BLaER1 treated with 17β-estradiol and CSF1 and Interleukin-3, amounts not matched to agents 10 nM and 100 nM (cell line): ENCODE data around the gene RAB4B.

Source experiments
- H3K27ac ChIP-seq, 11 experiments: shearing (Covaris generic); formaldehyde crosslinking; 2 replicates each; pipeline ENCODE4 v1.8.1; 2022
- H3K27me3 ChIP-seq, 11 experiments: shearing (Covaris generic); formaldehyde crosslinking; 2 replicates each; pipeline ENCODE4 v1.8.1; 2022
- H3K36me3 ChIP-seq, 11 experiments: shearing (Covaris generic); formaldehyde crosslinking; 2 replicates each; pipeline ENCODE4 v1.8.1; 2022
- H3K4me1 ChIP-seq, 10 experiments: shearing (Covaris generic); formaldehyde crosslinking; 2 replicates each; pipeline ENCODE4 v1.8.1; 2022
- H3K4me2 ChIP-seq, 11 experiments: shearing (Covaris generic); formaldehyde crosslinking; 2 replicates each; pipeline ENCODE4 v1.8.1; 2022
- H3K4me3 ChIP-seq, 10 experiments: shearing (Covaris generic); formaldehyde crosslinking; 2 replicates each; pipeline ENCODE4 v1.8.1; 2022
- H3K9ac ChIP-seq, 11 experiments: shearing (Covaris generic); formaldehyde crosslinking; 2 replicates each; pipeline ENCODE4 v1.8.1; 2022
- H3K9me3 ChIP-seq, 11 experiments: shearing (Covaris generic); formaldehyde crosslinking; replicated peaks in 1 of 11; 2 replicates each; pipeline ENCODE4 v1.8.1; 2022
- H4K20me1 ChIP-seq, 11 experiments: shearing (Covaris generic); formaldehyde crosslinking; 2 replicates each; pipeline ENCODE4 v1.8.1; 2022
- Cebpa-rat ChIP-seq, 11 experiments: shearing (Covaris generic); IDR thresholded peaks; 2 replicates each; pipeline ENCODE4 v1.8.1; 2022

RAB4B gene

GRCh38 chr19:40803170-40803856 lies 25.3 kb downstream of the RAB4B start:
- no peak for TF ChIP-seq Cebpa-rat (IDR thresholded peaks at IDR 0.05)
- Histone ChIP-seq H3K9ac (peak overlapping the region; percentile 94 to 99 (median 97)), H3K27me3 (no peaks in the 10 kb centered on the region), H3K4me2 (peak overlapping the region; percentile 93 to 100 (median 99)), H3K4me1 (peaks cover 77 to 84% (median 78%) of the 10 kb centered on the region in 10 experiments), H4K20me1 (peaks cover 85 to 90% (median 87%) of the 10 kb centered on the region in 11 experiments), H3K36me3 (peaks cover 57 to 80% (median 70%) of the 10 kb centered on the region in 11 experiments), H3K9me3 (no peaks in the 10 kb centered on the region), H3K27ac (peak overlapping the region; percentile 8 to 93 (median 61); a peak in 19 of 22 replicates), H3K4me3 (peak overlapping the region; percentile 54 to 100 (median 94))

- TF ChIP-seq Cebpa-rat (IDR thresholded peaks at IDR 0.05) = no peak
- H3K9ac ChIP-seq = peak overlapping the region; percentile 94 to 99 (median 97)
Measured at GRCh38 chr19:40803857-40804782, 26.1 kb downstream of the RAB4B start.

GRCh38 chr19:40804783-40805242 lies 26.8 kb downstream of the RAB4B start:
- peaks cover 99 to 100% (median 100%) of the 10 kb centered on the region in 11 experiments for H4K20me1 ChIP-seq
- peak overlapping the region; percentile 93 to 100 (median 99) for H3K4me2 ChIP-seq
- H3K9me3 ChIP-seq = no peaks in the 10 kb centered on the region
- peaks cover 76 to 97% (median 82%) of the 10 kb centered on the region in 10 experiments for H3K4me1 ChIP-seq
- TF ChIP-seq Cebpa-rat (IDR thresholded peaks at IDR 0.05) = no peak
- no peak overlapping the region for H3K4me3 ChIP-seq
- H3K36me3 ChIP-seq = peaks cover 72 to 95% (median 85%) of the 10 kb centered on the region in 11 experiments
- peak overlapping the region in 6 of 11 experiments; percentile 11 to 98 (median 96); a peak in 3 of 22 replicates for H3K9ac ChIP-seq
- H3K27me3 ChIP-seq = no peaks in the 10 kb centered on the region
- H3K27ac ChIP-seq = peak overlapping the region in 4 of 11 experiments; percentile 4 to 90 (median 70); a peak in 3 of 22 replicates

More at GRCh38 chr19:40803857-40804782, 26.1 kb downstream of the RAB4B start:
- H3K4me3 ChIP-seq = peak overlapping the region in 9 of 10 experiments; percentile 5 to 100 (median 95); a peak in 13 of 20 replicates
- no peaks in the 10 kb centered on the region for H3K27me3 ChIP-seq
- H3K36me3 ChIP-seq = peaks cover 65 to 88% (median 78%) of the 10 kb centered on the region in 11 experiments
- H3K4me1 ChIP-seq = peaks cover 76 to 90% (median 78%) of the 10 kb centered on the region in 10 experiments
- peak overlapping the region; percentile 8 to 93 (median 61); a peak in 17 of 22 replicates for H3K27ac ChIP-seq
- peak overlapping the region; percentile 93 to 100 (median 99) for H3K4me2 ChIP-seq
- no peaks in the 10 kb centered on the region for H3K9me3 ChIP-seq
- H4K20me1 ChIP-seq = peaks cover 93 to 98% (median 95%) of the 10 kb centered on the region in 11 experiments

- Histone ChIP-seq H3K4me2 (peak overlapping the region; percentile 93 to 100 (median 99); a peak in 21 of 22 replicates), H4K20me1 (peaks cover 94 to 100% (median 100%) of the 10 kb centered on the region in 11 experiments), H3K36me3 (peaks cover 72 to 94% (median 87%) of the 10 kb centered on the region in 11 experiments), H3K9me3 (no peaks in the 10 kb centered on the region), H3K4me3 (no peak overlapping the region; a peak in 1 of 20 replicates), H3K9ac (peak overlapping the region in 7 of 11 experiments; percentile 18 to 98 (median 95); a peak in 4 of 22 replicates), H3K27me3 (no peaks in the 10 kb centered on the region), H3K27ac (peak overlapping the region in 2 of 11 experiments; percentile 52 to 90; a peak in 3 of 22 replicates), H3K4me1 (peaks cover 76 to 100% (median 82%) of the 10 kb centered on the region in 10 experiments)
- no peak for TF ChIP-seq Cebpa-rat (IDR thresholded peaks at IDR 0.05)
Measured at GRCh38 chr19:40805258-40805868, 27.3 kb downstream of the RAB4B start.

GRCh38 chr19:40806423-40807146 lies 28.5 kb downstream of the RAB4B start:
- no peaks in the 10 kb centered on the region for H3K9me3 ChIP-seq
- H4K20me1 ChIP-seq = peaks cover 81 to 98% (median 91%) of the 10 kb centered on the region in 11 experiments
- H3K4me2 ChIP-seq = peak overlapping the region; percentile 58 to 100 (median 99)
- peaks cover 61 to 82% (median 75%) of the 10 kb centered on the region in 11 experiments for H3K36me3 ChIP-seq
- no peak for TF ChIP-seq Cebpa-rat (IDR thresholded peaks at IDR 0.05)
- H3K4me3 ChIP-seq = peak overlapping the region in 2 of 10 experiments; percentile 26 to 41; a peak in 5 of 20 replicates
- H3K9ac ChIP-seq = peak overlapping the region in 8 of 11 experiments; percentile 13 to 97 (median 28); a peak in 6 of 22 replicates
- peaks cover 0 to 11% (median 6%) of the 10 kb centered on the region in 11 experiments; a peak in 19 of 22 replicates for H3K27me3 ChIP-seq
- peak overlapping the region in 3 of 11 experiments; percentile 14 to 52 (median 19); a peak in 4 of 22 replicates for H3K27ac ChIP-seq
- peaks cover 74 to 97% (median 81%) of the 10 kb centered on the region in 10 experiments for H3K4me1 ChIP-seq

GRCh38 chr19:40807147-40808020 lies 29.3 kb downstream of the RAB4B start:
- Histone ChIP-seq H3K27me3 (peaks cover 0 to 19% (median 14%) of the 10 kb centered on the region in 11 experiments; a peak in 19 of 22 replicates), H3K9ac (peak overlapping the region in 5 of 11 experiments; percentile 0 to 48 (median 25); a peak in 5 of 22 replicates), H4K20me1 (peaks cover 77 to 98% (median 91%) of the 10 kb centered on the region in 11 experiments), H3K4me2 (peak overlapping the region; percentile 58 to 100 (median 99)), H3K9me3 (no peaks in the 10 kb centered on the region), H3K4me3 (no peak overlapping the region; a peak in 1 of 20 replicates), H3K27ac (peak overlapping the region in 1 of 11 experiments; percentile 52; a peak in 3 of 22 replicates), H3K36me3 (peaks cover 60 to 74% (median 68%) of the 10 kb centered on the region in 11 experiments), H3K4me1 (peaks cover 72 to 97% (median 81%) of the 10 kb centered on the region in 10 experiments)
- TF ChIP-seq Cebpa-rat (IDR thresholded peaks at IDR 0.05) = no peak

- H3K27me3 ChIP-seq = peaks cover 0 to 25% (median 20%) of the 10 kb centered on the region in 11 experiments; a peak in 19 of 22 replicates
- no peak overlapping the region for H3K4me3 ChIP-seq
- H3K9me3 ChIP-seq = no peaks in the 10 kb centered on the region
- H3K4me2 ChIP-seq = no peak overlapping the region
- no peak overlapping the region for H3K27ac ChIP-seq
- peak overlapping the region in 2 of 11 experiments; percentile 25 to 27; a peak in 1 of 22 replicates for H3K9ac ChIP-seq
- H4K20me1 ChIP-seq = peaks cover 71 to 98% (median 88%) of the 10 kb centered on the region in 11 experiments
- H3K36me3 ChIP-seq = peaks cover 59 to 70% (median 67%) of the 10 kb centered on the region in 11 experiments
- peaks cover 66 to 97% (median 75%) of the 10 kb centered on the region in 10 experiments for H3K4me1 ChIP-seq
- TF ChIP-seq Cebpa-rat (IDR thresholded peaks at IDR 0.05) = no peak
Measured at GRCh38 chr19:40808021-40808325, 29.9 kb downstream of the RAB4B start.
